Glutamatergic neuron (in vitro differentiated cells): ENCODE measurements around the gene PPAN. TPM values are rescaled to one million over a fixed set of nuclear protein-coding genes. Genes with fewer than 3 reads are reported as not detected.

Experiments
- DNase-seq: peaks from one replicate; pipeline ENCODE4 v3.0.0; 2022
- H3K27ac Mint-ChIP-seq: one replicate; pipeline ENCODE4 v1.8.0; 2020; ENCODE audit warnings: mild to moderate bottlenecking, mixed read lengths, inconsistent platforms; ENCODE audit not compliant: unreplicated experiment
- H3K27me3 Mint-ChIP-seq: one replicate; pipeline ENCODE4 v1.8.0; 2020; ENCODE audit warnings: mild to moderate bottlenecking, moderate library complexity, mixed read lengths, inconsistent platforms; ENCODE audit not compliant: unreplicated experiment
- H3K36me3 Mint-ChIP-seq: one replicate; pipeline ENCODE4 v1.8.0; 2020; ENCODE audit warnings: mild to moderate bottlenecking, mixed read lengths, inconsistent platforms; ENCODE audit not compliant: unreplicated experiment
- H3K4me1 Mint-ChIP-seq: one replicate; pipeline ENCODE4 v1.8.0; 2020; ENCODE audit warnings: mild to moderate bottlenecking, low read depth, mixed read lengths, inconsistent platforms; ENCODE audit not compliant: unreplicated experiment
- H3K4me3 Mint-ChIP-seq: one replicate; pipeline ENCODE4 v1.8.0; 2020; ENCODE audit warnings: mild to moderate bottlenecking, mixed read lengths, inconsistent platforms; ENCODE audit not compliant: unreplicated experiment
- H3K9me3 Mint-ChIP-seq: one replicate; pipeline ENCODE4 v1.8.0; 2020; ENCODE audit warnings: mild to moderate bottlenecking, moderate library complexity, mixed read lengths, inconsistent platforms; ENCODE audit not compliant: unreplicated experiment
- CTCF ChIP-seq: fragments of 200-600 bp; sonication (generic); IDR thresholded peaks from one replicate; pipeline ENCODE4 v1.5.0; 2021; ENCODE audit not compliant: partially characterized antibody, unreplicated experiment
- total RNA-seq: library from RNA; stranded (reverse); fragmentation: NEBNext Ultra II Directional; extraction: Animal tissue kit (Norgen Biotek cat#: 25700); gene quantifications from one replicate; pipeline ENCODE4 v1.2.1, GENCODE V29; 2021; ENCODE audit not compliant: unreplicated experiment

The PPAN gene
- total RNA-seq, 1 donor from 2014 or later = 44.5 TPM

- peaks cover 7% of the 10 kb centered on the region for H3K27me3 Mint-ChIP-seq
- H3K4me1 Mint-ChIP-seq = no peaks in the 10 kb centered on the region
- no peak for DNase-seq
- H3K27ac Mint-ChIP-seq = no peak overlapping the region
- H3K9me3 Mint-ChIP-seq = peaks cover 12% of the 10 kb centered on the region
- no peak for TF ChIP-seq CTCF
- no peaks in the 10 kb centered on the region for H3K36me3 Mint-ChIP-seq
- no peak overlapping the region for H3K4me3 Mint-ChIP-seq
These were observed 14.1 kb upstream of the PPAN start for GRCh38 chr19:10091895-10092641.

- H3K27me3 Mint-ChIP-seq = peaks cover 3% of the 10 kb centered on the region
- H3K27ac Mint-ChIP-seq = no peak overlapping the region
- H3K9me3 Mint-ChIP-seq = peaks cover 12% of the 10 kb centered on the region
- H3K4me1 Mint-ChIP-seq = no peaks in the 10 kb centered on the region
- no peak overlapping the region for H3K4me3 Mint-ChIP-seq
- no peaks in the 10 kb centered on the region for H3K36me3 Mint-ChIP-seq
- no peak for TF ChIP-seq CTCF
- no peak for DNase-seq
These were observed 13.4 kb upstream of the PPAN start for GRCh38 chr19:10092648-10093294.

GRCh38 chr19:10093295-10094186 is 12.6 kb upstream of the PPAN start:
- TF ChIP-seq CTCF = no peak
- DNase-seq = no peak
- no peak overlapping the region for H3K4me3 Mint-ChIP-seq
- H3K36me3 Mint-ChIP-seq = no peaks in the 10 kb centered on the region
- H3K27ac Mint-ChIP-seq = no peak overlapping the region
- H3K4me1 Mint-ChIP-seq = no peaks in the 10 kb centered on the region
- peaks cover 12% of the 10 kb centered on the region for H3K9me3 Mint-ChIP-seq
- H3K27me3 Mint-ChIP-seq = peaks cover 3% of the 10 kb centered on the region

- peaks cover 3% of the 10 kb centered on the region for H3K4me1 Mint-ChIP-seq
- H3K4me3 Mint-ChIP-seq = peak overlapping the region; percentile 71
- no peak for DNase-seq
- H3K9me3 Mint-ChIP-seq = peaks cover 17% of the 10 kb centered on the region
- no peak for TF ChIP-seq CTCF
- peaks cover 12% of the 10 kb centered on the region for H3K27me3 Mint-ChIP-seq
- H3K36me3 Mint-ChIP-seq = no peaks in the 10 kb centered on the region
- H3K27ac Mint-ChIP-seq = no peak overlapping the region
These were observed 10.6 kb upstream of the PPAN start for GRCh38 chr19:10095622-10095947.
